HG02973 (cell line): ENCODE results near the gene MLANA.
"Not testable (repeated sequence)": the region's sequence is repeated elsewhere in the genome, so short reads cannot be mapped to it uniquely, and the experiment has no call there.

Experiments used
- ATAC-seq: cut with Tn5 transposase; IDR thresholded peaks from one replicate; pipeline ENCODE4 v1.9.1; 2021; ENCODE audit warnings: moderate library complexity; ENCODE audit not compliant: unreplicated experiment

The MLANA gene

DNA sequence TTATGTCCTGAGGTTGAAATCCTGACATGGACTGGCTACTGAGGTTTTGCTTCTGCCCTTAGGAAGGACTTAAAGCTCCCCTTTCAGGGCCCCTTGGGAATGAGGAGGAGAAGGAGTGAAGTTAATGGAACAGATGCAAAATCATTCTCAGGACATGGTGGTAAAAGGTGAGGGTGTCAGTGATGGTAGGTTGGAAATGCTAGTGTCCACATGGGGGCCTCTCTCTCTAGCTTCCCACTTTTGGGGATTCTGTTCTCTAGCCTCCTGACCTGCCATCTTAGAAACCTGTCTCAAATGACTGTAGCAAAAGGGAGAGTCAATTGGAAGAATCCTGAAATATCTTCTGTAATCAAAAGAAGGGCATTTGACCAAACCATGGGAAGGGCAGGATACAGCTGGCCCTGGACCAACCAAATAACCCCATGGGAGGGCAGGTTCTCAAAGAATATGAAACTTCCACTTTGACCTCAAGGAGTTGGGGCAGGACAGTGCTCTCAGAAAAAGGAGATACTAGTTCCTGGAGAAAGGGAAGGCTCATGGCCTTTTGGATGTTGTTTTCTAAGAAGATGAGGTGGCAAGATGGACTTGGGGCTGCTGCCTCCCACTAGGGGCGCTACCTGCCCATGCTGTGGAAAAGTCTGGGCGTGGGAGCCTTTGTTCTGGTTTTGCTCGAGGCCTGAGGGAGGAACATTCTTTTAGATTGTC, 21.2 kb upstream of the MLANA start:
- ATAC-seq: no peak

DNA sequence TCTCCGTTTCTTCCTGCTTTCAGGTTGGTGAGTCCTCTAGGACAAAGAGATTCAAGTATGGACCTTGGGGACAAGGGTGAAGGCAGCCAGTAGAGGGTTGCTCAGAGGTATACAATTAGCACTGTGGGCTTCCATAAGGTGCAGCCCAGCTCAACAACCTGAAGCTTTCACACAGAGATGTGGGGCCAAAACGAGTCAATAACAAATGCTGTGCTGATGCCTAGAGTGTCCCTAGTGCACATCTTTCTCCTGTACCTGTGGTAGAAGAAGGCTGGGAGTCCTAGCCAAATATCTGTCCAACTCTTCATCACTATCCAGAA, 20.7 kb upstream of the MLANA start:
- ATAC-seq: no peak

DNA sequence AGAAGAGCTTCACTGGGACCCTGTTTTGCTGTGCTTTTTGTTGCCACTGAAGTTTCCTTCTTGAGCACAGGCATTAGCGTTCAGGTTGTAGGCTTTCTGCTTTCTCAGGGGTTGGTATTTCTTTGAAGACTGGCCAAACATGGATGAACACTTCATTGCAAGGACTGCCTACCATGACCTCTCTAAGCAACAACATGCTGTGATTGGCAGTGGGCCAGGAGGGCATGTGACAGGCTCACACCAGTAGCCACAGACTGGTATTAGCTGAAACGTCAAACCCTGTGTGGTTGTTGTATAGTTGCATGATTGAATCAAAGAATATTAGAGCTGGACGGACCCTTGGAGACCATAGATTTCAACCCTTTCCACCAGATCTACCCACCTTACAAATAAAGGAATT, 20.0 kb upstream of the MLANA start:
- no peak for ATAC-seq

DNA sequence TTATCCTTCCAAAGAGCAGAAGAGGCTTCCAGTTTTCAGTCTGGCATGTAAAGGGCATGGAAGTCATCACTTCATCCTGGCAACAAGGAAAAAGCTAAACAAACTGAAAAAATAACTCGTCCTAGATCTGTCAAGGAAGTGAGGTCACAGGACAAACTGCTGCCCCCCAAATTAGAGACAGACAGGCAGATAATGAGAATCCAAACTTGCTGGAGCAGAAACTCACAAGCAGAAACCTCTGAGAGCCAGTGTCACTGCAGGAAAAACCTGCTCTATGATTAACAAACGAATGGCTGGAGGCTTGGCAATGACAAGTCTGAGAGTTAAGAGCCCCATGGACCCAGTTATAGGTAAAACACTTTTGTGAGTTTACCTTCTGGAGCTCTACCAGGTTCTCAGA, 18.9 kb upstream of the MLANA start:
- no peak for ATAC-seq

- ATAC-seq: no peak
Measured at GRCh38 chr9:5872511-5872910, 18.2 kb upstream of the MLANA start.

- ATAC-seq: no peak
Measured at GRCh38 chr9:5873439-5873838, 17.2 kb upstream of the MLANA start.

DNA sequence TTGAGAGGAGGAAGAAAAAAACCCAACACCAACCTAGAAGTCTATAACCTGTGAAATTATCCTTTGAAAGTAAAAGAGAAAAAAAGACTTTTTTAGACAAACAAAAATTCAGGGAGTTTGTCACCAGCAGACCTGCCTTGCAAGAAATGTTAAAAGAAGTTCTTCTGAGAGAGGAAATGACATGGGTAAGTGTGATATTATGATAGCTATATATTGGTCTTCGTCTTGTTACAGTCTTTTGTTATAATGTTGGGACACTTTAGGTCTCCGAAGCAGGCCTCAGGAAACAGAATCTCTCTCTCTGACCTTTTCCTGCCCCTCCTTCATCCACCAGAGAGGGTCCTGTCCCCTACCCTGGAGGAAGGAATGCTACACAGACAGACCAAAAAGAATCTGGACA, 16.6 kb upstream of the MLANA start:
- ATAC-seq: no peak

DNA sequence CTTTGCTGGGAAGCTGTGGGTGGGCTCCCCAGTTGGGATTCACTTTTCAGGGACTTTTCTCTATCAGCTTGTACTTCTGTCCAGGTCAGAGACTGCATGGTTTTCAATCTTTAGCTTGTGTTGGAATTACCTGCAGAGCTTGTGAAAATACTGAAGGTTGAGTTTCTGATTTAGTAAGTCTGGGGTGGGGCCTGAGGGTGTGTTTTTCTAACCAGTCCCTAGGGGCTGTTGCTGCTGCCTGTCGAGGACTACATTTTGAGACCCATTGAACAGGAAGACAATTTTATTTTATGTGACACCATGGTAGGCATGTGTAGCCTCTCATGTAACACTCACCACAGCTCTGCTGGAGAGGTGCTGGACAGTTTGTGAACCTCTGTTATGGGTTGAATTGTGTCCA, 14.7 kb upstream of the MLANA start:
- no peak for ATAC-seq

DNA sequence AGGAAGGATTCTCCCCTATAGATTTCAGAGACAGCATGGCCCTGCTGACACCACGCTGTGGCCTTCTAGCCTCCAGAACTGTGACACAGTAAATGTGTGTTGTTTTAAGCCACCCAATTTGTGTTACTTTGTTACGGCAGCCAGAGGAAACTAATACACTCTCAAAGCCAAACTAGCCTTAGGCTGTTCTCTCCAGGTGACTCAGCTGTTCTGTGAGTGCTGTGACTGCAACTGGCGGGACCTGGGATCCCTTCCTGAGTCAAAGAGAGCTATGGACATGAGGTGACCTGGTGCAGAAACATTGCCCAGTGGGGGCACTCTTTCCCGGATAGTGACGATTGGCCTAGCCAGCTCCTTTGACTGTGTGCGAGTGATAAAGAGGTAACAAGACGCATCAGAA, 14.0 kb upstream of the MLANA start:
- ATAC-seq: no peak

GRCh38 chr9:5879419-5880181, 11.1 kb upstream of the MLANA start:
- no peak for ATAC-seq

GRCh38 chr9:5882244-5883012, 8.3 kb upstream of the MLANA start:
- ATAC-seq: not testable (repeated sequence)

GRCh38 chr9:5884191-5884590, 6.5 kb upstream of the MLANA start:
- no peak for ATAC-seq

DNA sequence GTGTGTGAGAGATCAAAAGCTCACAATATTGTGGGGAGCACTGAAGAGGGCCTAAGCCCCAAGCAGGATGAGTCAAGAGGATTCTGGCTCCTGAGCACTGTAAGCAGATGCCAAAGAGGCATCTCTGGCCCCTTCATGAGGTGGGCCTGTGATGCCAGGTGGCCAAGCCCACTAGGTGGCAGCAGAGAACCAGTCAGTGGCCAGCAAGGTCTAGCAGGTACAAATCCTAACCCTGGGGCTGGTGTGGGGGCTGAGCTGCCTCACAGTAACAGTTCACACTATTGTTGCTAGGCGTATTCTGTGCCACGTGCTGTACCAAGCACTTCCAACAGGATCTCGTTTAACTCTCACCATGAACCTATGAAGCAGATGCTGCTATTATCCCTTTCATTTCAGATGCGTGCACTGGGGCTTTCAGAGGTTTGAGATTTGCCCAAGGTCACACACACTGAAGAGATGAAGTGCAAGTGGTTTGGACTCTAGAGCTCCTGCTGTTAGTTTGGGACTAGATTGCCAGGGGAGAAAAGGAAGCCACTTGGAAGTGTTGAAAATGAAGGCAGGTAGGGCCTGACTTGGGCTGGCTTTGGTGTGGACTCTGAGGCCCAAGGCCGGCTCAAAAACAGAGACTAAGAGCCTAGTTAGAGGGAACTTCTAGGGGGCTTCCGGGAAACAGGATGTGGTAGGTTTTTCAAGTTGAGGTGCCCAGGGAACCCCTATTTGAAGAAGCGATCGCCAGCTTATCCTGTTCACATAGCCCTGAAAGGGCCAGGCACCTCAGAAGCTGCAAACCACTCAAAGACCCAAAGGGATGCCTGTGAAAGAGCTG, 4.4 kb upstream of the MLANA start:
- ATAC-seq: no peak

GRCh38 chr9:5892456-5893133, 1.9 kb downstream of the MLANA start:
- ATAC-seq: no peak

DNA sequence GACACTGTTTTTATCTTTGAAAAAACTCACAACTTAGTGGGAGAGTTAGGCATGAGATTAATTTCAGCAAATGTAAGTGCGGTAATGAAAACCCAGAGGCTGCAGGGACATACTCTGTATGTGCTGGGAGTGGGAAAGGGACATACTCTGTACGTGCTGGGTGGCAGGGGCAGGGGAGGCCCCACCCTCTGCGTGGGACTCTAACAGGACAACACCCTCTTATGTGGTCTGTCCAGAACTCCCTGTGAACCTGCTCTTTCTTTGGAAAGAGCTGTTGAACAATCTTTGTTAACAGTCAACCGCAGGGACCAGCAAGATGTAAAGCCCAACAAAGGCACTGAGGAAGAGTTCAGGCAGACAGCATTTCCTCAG, 2.4 kb downstream of the MLANA start:
- ATAC-seq: no peak

DNA sequence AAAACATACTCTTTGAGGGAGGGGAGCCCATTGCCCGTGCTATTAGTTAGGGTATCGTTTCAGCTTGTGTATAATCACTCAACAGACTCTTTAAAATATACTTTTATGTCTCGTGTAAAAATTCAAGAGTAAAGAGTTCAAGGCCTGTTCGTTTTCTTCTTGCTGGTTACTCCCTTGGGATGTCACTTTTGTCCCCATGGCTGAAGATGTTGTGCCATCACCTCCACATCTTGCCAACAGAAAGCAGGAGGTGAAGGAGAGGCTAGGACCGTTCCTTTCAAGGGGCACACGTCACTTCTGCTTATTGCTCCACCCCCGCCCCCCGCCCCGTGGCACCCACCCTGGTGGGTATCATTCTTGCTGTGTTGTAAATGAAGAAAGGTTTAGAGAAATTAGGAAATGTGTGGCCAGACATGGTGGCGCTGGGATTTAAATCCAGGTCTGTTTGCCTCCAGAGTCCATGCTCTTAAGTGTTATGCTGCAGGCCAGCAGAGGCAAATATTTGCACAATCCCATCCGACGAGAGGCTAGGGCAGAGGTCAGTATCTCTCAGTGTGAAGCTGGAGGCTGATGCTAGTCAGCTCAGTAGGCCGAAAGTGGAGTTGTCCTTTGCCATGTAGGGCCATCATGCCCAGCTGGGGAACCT, 3.0 kb downstream of the MLANA start:
- ATAC-seq: no peak

- ATAC-seq: no peak
Measured at GRCh38 chr9:5894237-5894959, 3.7 kb downstream of the MLANA start.

DNA sequence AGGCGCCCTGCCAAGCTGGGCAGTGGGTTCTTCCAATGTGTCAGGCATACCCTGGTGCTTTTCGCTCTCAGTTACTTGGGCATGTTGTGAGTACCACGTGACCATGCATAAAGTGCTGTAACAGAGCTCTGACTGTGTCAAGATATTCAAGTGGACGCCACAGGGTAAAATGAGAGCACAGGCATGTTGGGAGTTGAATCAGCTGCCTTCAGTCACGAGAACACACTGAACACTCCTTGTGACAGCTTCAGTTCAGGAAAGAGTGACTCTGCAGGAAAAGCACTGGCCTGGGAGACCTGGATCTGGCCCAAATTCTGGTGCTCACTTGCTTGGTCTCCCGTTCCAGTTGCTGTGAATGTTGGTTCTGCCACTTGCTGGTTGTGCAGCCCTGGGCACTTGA, 5.1 kb downstream of the MLANA start:
- no peak for ATAC-seq

DNA sequence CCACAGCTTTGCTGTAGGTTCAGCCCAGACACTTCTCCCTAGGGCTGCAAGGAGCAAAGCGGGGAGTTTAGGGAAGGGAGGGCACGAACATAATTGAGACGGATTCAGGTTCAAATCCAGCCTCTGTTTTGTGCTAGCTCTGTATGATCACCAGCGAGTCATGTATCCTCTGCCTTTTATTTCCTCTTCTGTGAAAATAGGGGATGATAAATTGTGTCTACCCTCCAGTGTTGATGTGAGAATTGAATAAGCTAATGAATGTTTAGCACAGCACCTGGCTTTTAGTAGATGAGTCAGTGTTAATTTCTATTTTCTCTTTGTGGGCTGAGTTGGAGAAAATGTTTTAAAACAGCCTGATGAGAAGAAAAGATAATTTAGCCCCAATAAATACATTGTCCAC, 6.2 kb downstream of the MLANA start:
- no peak for ATAC-seq

DNA sequence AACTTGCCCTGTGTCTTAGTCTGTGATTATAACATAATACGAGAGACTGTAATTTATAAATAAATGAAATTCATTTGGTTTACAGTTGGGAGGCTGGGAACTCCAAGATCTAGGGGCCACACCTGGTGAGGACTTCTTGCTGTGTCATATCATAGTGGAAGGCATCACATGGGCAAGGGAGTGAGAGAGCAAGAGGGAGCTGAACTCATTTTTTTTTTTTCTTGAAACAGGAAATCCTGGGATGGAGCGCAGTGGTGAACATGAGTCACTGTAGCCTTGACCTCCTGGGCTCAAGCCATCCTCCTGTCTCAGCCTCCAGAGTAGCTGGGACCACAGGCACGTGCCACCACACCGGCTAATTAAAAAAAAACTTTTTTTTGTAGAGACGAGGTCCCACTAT, 7.2 kb downstream of the MLANA start:
- ATAC-seq: no peak
